ENCODE results near the gene MTRR.

GRCh38 chr5:7882926-7883325 lies 14.0 kb downstream of the MTRR start:
- no peak for TF ChIP-seq CTCF (IDR thresholded peaks at IDR 0.05)
- TF ChIP-seq POLR2AphosphoS5 (IDR thresholded peaks at IDR 0.05; ENCODE audit: low read depth, low read length): no peak
- TF ChIP-seq TCF7L2 (IDR thresholded peaks at IDR 0.05; ENCODE audit: low read depth, low read length): no peak
- TF ChIP-seq, protein P1, sequence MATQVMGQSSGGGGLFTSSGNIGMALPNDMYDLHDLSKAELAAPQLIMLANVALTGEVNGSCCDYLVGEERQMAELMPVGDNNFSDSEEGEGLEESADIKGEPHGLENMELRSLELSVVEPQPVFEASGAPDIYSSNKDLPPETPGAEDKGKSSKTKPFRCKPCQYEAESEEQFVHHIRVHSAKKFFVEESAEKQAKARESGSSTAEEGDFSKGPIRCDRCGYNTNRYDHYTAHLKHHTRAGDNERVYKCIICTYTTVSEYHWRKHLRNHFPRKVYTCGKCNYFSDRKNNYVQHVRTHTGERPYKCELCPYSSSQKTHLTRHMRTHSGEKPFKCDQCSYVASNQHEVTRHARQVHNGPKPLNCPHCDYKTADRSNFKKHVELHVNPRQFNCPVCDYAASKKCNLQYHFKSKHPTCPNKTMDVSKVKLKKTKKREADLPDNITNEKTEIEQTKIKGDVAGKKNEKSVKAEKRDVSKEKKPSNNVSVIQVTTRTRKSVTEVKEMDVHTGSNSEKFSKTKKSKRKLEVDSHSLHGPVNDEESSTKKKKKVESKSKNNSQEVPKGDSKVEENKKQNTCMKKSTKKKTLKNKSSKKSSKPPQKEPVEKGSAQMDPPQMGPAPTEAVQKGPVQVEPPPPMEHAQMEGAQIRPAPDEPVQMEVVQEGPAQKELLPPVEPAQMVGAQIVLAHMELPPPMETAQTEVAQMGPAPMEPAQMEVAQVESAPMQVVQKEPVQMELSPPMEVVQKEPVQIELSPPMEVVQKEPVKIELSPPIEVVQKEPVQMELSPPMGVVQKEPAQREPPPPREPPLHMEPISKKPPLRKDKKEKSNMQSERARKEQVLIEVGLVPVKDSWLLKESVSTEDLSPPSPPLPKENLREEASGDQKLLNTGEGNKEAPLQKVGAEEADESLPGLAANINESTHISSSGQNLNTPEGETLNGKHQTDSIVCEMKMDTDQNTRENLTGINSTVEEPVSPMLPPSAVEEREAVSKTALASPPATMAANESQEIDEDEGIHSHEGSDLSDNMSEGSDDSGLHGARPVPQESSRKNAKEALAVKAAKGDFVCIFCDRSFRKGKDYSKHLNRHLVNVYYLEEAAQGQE (IDR thresholded peaks at IDR 0.05; ENCODE audit: insufficient read depth in 1 of 2, low read depth in 2 of 2, low read length in 1 of 2): no peak
